ACC112 (cell line): ENCODE results near the gene DPY19L3.

Experiments used
- H2AFZ ChIP-seq: fragments of 200-600 bp; sonication (generic); one replicate; pipeline ENCODE4 v1.6.0; 2017; ENCODE audit warnings: antibody characterized with exemption, low read length; ENCODE audit not compliant: unreplicated experiment
- H3K27ac ChIP-seq: fragments of 200-600 bp; sonication (generic); 2 replicates; pipeline ENCODE4 v1.5.1; 2014; ENCODE audit warnings: low read depth, mild to moderate bottlenecking, antibody characterized with exemption, low read length, moderate library complexity
- H3K27me3 ChIP-seq: fragments of 200-600 bp; sonication (generic); 2 replicates; pipeline ENCODE4 v1.6.1; 2014; ENCODE audit warnings: mild to moderate bottlenecking, antibody characterized with exemption, low read length, moderate library complexity, mixed read lengths; ENCODE audit not compliant: insufficient read depth
- H3K36me3 ChIP-seq: fragments of 200-600 bp; sonication (generic); 2 replicates; pipeline ENCODE4 v1.6.1; 2016; ENCODE audit warnings: mild to moderate bottlenecking, antibody characterized with exemption, low read length, moderate library complexity, mixed read lengths; ENCODE audit not compliant: insufficient read depth
- H3K4me1 ChIP-seq: fragments of 200-600 bp; sonication (generic); one replicate; pipeline ENCODE4 v1.6.1; 2016; ENCODE audit warnings: low read length, mixed read lengths; ENCODE audit not compliant: insufficient read depth, unreplicated experiment, control insufficient read depth
- H3K4me3 ChIP-seq: fragments of 200-600 bp; sonication (generic); 2 replicates; pipeline ENCODE4 v1.5.1; 2014; ENCODE audit warnings: mild to moderate bottlenecking, low read depth, low read length
- H3K79me2 ChIP-seq: fragments of 200-600 bp; sonication (generic); one replicate; pipeline ENCODE4 v1.6.0; 2016; ENCODE audit warnings: low read length; ENCODE audit not compliant: control insufficient read depth, unreplicated experiment, insufficient read depth

DPY19L3 gene

GRCh38 chr19:32519023-32519422 lies 113.5 kb downstream of the DPY19L3 start:
- Histone ChIP-seq H3K27ac (no peak overlapping the region), H3K4me1 (no peaks in the 10 kb centered on the region), H3K79me2 (no peaks in the 10 kb centered on the region), H2AFZ (no peak overlapping the region), H3K36me3 (no peaks in the 10 kb centered on the region), H3K27me3 (peaks cover 23% of the 10 kb centered on the region), H3K4me3 (no peak overlapping the region)

GRCh38 chr19:32522967-32523366 lies 117.4 kb downstream of the DPY19L3 start:
- Histone ChIP-seq H3K27me3 (peaks cover 36% of the 10 kb centered on the region), H3K36me3 (no peaks in the 10 kb centered on the region), H2AFZ (no peak overlapping the region), H3K4me3 (no peak overlapping the region), H3K4me1 (no peaks in the 10 kb centered on the region), H3K79me2 (no peaks in the 10 kb centered on the region), H3K27ac (no peak overlapping the region)

DNA sequence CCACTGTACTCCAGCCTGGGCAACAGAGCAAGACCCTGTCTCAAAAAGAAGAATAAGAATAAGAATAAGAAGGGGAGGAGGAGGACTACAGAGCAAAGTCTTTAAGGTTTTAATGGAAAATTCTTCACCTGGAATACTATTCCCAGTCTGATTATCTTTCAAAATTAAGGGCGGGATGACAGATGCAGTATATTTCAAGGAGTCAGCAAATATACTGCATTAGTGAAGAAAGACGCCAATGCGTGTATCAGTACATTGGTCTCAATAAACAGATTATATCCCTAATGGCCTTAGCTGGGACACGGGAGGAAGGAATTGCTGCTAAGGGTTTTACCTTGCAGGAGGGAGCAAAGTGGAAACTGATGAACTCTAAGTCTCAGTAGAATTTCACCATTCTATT lies 121.3 kb downstream of the DPY19L3 start:
- Histone ChIP-seq H3K36me3 (no peaks in the 10 kb centered on the region), H2AFZ (no peak overlapping the region), H3K4me3 (no peak overlapping the region), H3K79me2 (no peaks in the 10 kb centered on the region), H3K4me1 (no peaks in the 10 kb centered on the region), H3K27me3 (peaks cover 15% of the 10 kb centered on the region), H3K27ac (no peak overlapping the region)

DNA sequence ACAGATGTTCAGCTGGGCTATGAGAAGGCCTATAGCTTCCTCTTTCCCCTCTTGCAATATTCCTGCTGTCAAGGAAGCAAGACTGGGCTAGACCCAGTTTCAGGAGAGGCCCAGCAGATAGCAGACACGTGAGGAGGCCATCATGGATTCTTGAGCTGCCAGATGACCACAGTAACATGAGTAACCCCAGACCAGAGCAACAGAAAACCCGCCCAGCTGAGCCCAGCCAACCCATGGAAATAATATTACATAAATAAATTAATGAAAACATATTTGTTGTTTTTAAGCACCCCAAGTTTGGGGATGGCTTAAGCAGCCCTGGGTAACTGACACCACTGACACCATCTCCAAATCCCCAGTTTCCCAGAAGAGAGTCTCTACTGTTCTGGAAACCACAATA lies 125.2 kb downstream of the DPY19L3 start:
- Histone ChIP-seq H3K79me2 (no peaks in the 10 kb centered on the region), H3K27ac (no peak overlapping the region), H3K36me3 (no peaks in the 10 kb centered on the region), H3K27me3 (peaks cover 15% of the 10 kb centered on the region), H2AFZ (no peak overlapping the region), H3K4me1 (no peaks in the 10 kb centered on the region), H3K4me3 (no peak overlapping the region)

DNA sequence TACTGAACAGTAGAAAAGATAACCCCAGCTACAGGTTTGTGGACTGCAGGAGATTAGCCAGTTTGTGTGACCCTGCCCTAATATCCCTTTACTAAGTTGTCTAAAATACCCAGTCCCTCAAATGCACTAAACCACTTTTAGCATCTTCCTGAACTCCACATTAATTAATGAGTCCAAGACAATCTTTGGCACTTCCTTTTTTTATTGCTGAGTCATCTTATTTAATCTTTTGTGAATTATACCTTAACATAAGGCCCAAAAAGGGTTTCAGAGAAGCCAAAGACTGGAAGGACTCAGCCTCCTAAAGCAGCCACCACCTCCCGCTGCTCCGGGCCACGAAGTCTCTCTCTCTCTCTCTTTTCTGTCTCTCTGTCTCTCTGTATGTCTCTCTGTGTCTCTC lies 126.7 kb downstream of the DPY19L3 start:
- Histone ChIP-seq H2AFZ (no peak overlapping the region), H3K36me3 (no peaks in the 10 kb centered on the region), H3K4me3 (no peak overlapping the region), H3K27me3 (peaks cover 10% of the 10 kb centered on the region; the same call in 1 of the 2 replicates), H3K27ac (no peak overlapping the region), H3K79me2 (no peaks in the 10 kb centered on the region), H3K4me1 (no peaks in the 10 kb centered on the region)
